Testis (tissue), 5 donors: Measurements from ENCODE around the gene ARHGEF2. TPM values are rescaled to one million over a fixed set of nuclear protein-coding genes. Genes with fewer than 3 reads are reported as not detected.
A peak's percentile ranks its signal among the peaks of the same experiment; 100 is the strongest.

Source experiments
- DNase-seq: peaks from one replicate; pipeline ENCODE4 v3.0.0-alpha.2; 2019
- H3K27ac ChIP-seq, 2 donors: fragments of 200-600 bp; sonication (generic); one replicate each; pipeline ENCODE4 v1.5.1; 2019
- H3K27me3 ChIP-seq: fragments of 200-600 bp; sonication (generic); one replicate; pipeline ENCODE4 v1.5.1; 2019
- H3K36me3 ChIP-seq: fragments of 200-600 bp; sonication (generic); one replicate; pipeline ENCODE4 v1.5.1; 2017; ENCODE audit warnings: low read depth; ENCODE audit errors: missing control alignments
- H3K4me1 ChIP-seq: fragments of 200-600 bp; sonication (generic); one replicate; pipeline ENCODE4 v1.5.1; 2019
- H3K4me3 ChIP-seq, 2 donors: fragments of 200-600 bp; sonication (generic); one replicate each; pipeline ENCODE4 v1.5.1; 2017 to 2019
- H3K9me3 ChIP-seq: fragments of 200-600 bp; sonication (generic); one replicate; pipeline ENCODE4 v1.5.1; 2017
- CTCF ChIP-seq, 3 experiments: fragments of 450-650 bp in 2 of 3; fragments of 200-600 bp in 1 of 3; sonication (generic) in 1 of 3; IDR thresholded peaks; one replicate each; pipeline ENCODE4 v1.5.1; 2016 to 2019; ENCODE audit warnings: antibody characterized with exemption in 3 of 3, mild to moderate bottlenecking in 2 of 3, moderate library complexity in 1 of 3
- POLR2A ChIP-seq: fragments of 450-650 bp; IDR thresholded peaks from one replicate; pipeline ENCODE4 v1.6.1; 2017; ENCODE audit warnings: antibody characterized with exemption, mild to moderate bottlenecking, moderate library complexity
- WGBS, 2 donors: methylation state at CpG; one replicate each; pipeline ENCODE4 v1.1.5; 2018; 5-methylcytosine and 5-hydroxymethylcytosine counted together
- intact Hi-C: fragments of 100-400 bp; cut with DNase I; formaldehyde crosslinking; loops from one replicate; pipeline ENCODE4 v1.15.1; 2023; ENCODE audit warnings: low total_unique reads
- long read RNA-seq, 2 donors: transcript quantifications; one replicate each; lab custom pipeline, GENCODE V29; 2026
- polyA plus RNA-seq: library from polyadenylated mRNA; stranded (reverse); fragments of 350-450 nt; fragmentation: Illumina TruSeq; extraction: RNeasy Lipid Tissue Mini Kit (QIAGEN cat#74804); gene quantifications from one replicate; pipeline ENCODE4 v1.2.3, GENCODE V29; 2014; ENCODE audit warnings: low read depth, low replicate concordance; ENCODE audit not compliant: insufficient read depth
- total RNA-seq, 2 donors: library from RNA; depleted of rRNA; stranded (reverse); fragments of >200 nt; gene quantifications; one replicate each; pipeline ENCODE4 v1.2.3, GENCODE V29; 2016

The ARHGEF2 gene
- total RNA-seq: 100 to 1,000 TPM in 1 of 2 donors, 10 to 100 TPM in 1; 56.6 to 124 TPM
- 88.8 TPM for polyA plus RNA-seq
- long read RNA-seq, donor 1: 0 reads
- long read RNA-seq, donor 2, partial matches to known transcripts: 0 of 1 reads
- long read RNA-seq, donor 2, other reads (novel, unspliced or antisense): 0 of 1 reads

DNA sequence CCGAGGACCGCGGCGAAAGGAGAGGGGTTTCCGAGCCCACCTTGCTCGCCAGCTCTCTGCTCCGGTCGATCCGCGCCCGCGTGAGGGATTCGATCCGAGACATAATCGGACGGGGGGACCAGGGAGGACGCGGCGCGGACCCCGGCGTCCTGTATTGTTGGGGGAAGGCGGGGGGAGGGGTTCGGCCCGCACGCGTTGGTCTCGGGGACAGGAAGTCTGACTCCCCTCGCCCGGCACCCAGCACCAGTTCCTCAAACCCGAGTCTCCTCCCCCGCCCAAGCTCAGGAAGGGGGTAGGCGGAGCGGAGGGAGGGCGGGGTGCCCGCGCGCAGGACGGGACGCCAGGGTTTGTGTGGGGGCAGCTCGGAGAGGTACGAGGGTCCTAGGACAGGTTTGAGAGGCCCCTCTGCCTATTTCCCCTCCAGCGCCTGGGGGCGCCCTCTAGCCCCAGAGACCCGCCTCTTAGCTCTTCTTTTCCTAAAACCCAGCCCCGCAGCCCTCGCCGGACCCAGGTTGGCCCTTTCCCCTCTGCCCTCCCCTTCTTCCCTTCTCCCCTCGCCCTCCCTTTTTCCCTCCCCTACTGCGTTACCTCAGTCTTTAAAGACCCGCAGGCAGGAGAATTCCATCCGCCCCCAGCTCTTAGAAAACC is at the start of gene ARHGEF2:
ARHGEF2 (minus strand) TSS at position 223 of the 648 bp plus-strand sequence; CDS start at position 103, 120 bp downstream.
- TF ChIP-seq CTCF (IDR thresholded peaks at IDR 0.05) (no peak), POLR2A (no peak)
- H3K36me3 ChIP-seq: no peaks in the 10 kb centered on the region
- peaks cover 37% of the 10 kb centered on the region for H3K4me1 ChIP-seq
- no peaks in the 10 kb centered on the region for H3K9me3 ChIP-seq
- H3K4me3 ChIP-seq: peak within 1 kb of the TSS; percentile 84 to 91
- intact Hi-C loops: no loop called here
- DNase-seq: peak; percentile 70
- no peaks in the 10 kb centered on the region for H3K27me3 ChIP-seq
- 1 to 2% methylated on average over 45 to 52 of the region's 52 CpGs for WGBS, 2 donors
- peak within 1 kb of the TSS; percentile 91 to 95 for H3K27ac ChIP-seq

DNA sequence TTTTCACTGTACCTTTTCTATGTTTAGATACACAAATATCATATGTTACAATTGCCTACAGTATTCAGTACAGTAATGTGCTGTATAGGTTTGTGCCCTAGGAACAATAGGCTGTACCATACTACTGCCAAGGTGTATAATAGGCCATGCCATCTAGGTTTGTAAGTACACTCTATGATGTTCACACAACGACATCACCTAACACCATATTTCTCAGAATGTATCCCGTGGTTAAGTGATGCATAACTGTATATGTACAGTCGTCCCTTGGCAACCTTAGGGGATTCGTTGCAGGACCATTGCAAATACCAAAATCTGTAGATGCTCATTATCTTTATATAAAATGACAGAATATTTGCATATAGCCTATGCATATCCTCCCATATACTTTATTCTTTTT is 48.2 kb upstream of the ARHGEF2 start:
- DNase-seq: no peak
- intact Hi-C loops: no loop called here
- no peaks in the 10 kb centered on the region for H3K27me3 ChIP-seq
- no peak overlapping the region for H3K4me3 ChIP-seq
- no peak for TF ChIP-seq POLR2A
- TF ChIP-seq CTCF (IDR thresholded peaks at IDR 0.05): no peak
- no peaks in the 10 kb centered on the region for H3K4me1 ChIP-seq
- 88 to 90% methylated on average over 4 of the region's 4 CpGs for WGBS, 2 donors
- H3K27ac ChIP-seq: no peak overlapping the region
- no peaks in the 10 kb centered on the region for H3K36me3 ChIP-seq
- H3K9me3 ChIP-seq: no peaks in the 10 kb centered on the region

DNA sequence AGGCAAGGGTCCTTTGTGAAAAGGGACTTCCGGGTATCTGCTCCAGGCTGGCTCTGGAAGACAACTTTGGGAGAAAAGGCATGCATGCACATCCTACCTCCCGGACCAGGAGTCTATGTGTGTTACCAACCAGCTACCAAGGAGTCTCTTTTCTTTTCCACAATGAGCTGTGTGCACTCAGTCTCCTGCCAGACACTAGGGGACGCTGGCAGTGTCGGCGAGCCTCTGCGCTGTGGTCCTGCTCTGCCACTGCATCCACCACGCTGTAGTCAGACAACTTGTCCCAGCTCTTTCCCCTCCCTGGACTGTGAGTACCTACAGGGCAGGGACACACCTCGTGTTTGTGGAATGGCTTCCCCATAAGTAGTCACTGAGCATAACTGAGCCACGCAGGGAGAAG is 47.5 kb upstream of the ARHGEF2 start:
- Histone ChIP-seq H3K36me3 (no peaks in the 10 kb centered on the region), H3K9me3 (no peaks in the 10 kb centered on the region), H3K27ac (no peak overlapping the region), H3K27me3 (no peaks in the 10 kb centered on the region), H3K4me3 (no peak overlapping the region), H3K4me1 (no peaks in the 10 kb centered on the region)
- TF ChIP-seq POLR2A (no peak), CTCF (IDR thresholded peaks at IDR 0.05) (peak in 1 of 3 experiments; percentile 34)
- 34 to 40% methylated on average over 6 to 9 of the region's 9 CpGs for WGBS, 2 donors
- peak; percentile 46 for DNase-seq
- intact Hi-C loops: no loop called here

DNA sequence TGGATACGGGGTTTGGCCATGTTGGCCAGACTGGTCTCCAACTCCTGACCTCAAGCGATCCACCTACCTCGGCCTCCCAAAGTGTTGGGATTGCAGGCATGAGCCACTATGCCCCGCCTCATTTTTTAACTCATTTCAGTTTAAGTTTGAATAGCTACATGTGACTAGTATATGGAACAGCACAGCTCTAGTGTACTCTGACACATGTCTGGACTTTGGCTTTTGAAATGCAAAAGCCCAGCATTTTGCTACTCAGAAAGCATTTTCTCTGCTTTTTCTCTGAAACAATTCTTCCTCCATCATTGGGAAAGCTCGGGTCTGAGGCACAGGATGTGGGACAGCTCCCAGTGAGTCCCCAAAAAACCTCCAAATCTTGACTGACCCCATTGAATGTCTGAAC is 46.5 kb upstream of the ARHGEF2 start:
- 87 to 88% methylated on average over 5 of the region's 5 CpGs for WGBS, 2 donors
- Histone ChIP-seq H3K27me3 (no peaks in the 10 kb centered on the region), H3K36me3 (no peaks in the 10 kb centered on the region), H3K27ac (no peak overlapping the region), H3K9me3 (no peaks in the 10 kb centered on the region), H3K4me3 (no peak overlapping the region), H3K4me1 (peaks cover 4% of the 10 kb centered on the region)
- TF ChIP-seq POLR2A (no peak), CTCF (IDR thresholded peaks at IDR 0.05) (no peak)
- no peak for DNase-seq
- intact Hi-C loops: no loop called here

- intact Hi-C loops: no loop called here
- Histone ChIP-seq H3K27ac (no peak overlapping the region), H3K9me3 (no peaks in the 10 kb centered on the region), H3K36me3 (no peaks in the 10 kb centered on the region), H3K4me1 (peaks cover 4% of the 10 kb centered on the region), H3K4me3 (no peak overlapping the region), H3K27me3 (no peaks in the 10 kb centered on the region)
- 74 to 79% methylated on average over 2 of the region's 2 CpGs for WGBS, 2 donors
- DNase-seq: no peak
- TF ChIP-seq POLR2A (no peak), CTCF (IDR thresholded peaks at IDR 0.05) (no peak)
Measured at GRCh38 chr1:156021954-156022353, 43.6 kb upstream of the ARHGEF2 start.
